ENCODE data around the gene OR51G1.
"Not testable (repeated sequence)": the region's sequence is repeated elsewhere in the genome, so short reads cannot be mapped to it uniquely, and the experiment has no call there.

Gene OR51G1, protein sequence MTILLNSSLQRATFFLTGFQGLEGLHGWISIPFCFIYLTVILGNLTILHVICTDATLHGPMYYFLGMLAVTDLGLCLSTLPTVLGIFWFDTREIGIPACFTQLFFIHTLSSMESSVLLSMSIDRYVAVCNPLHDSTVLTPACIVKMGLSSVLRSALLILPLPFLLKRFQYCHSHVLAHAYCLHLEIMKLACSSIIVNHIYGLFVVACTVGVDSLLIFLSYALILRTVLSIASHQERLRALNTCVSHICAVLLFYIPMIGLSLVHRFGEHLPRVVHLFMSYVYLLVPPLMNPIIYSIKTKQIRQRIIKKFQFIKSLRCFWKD

DNA sequence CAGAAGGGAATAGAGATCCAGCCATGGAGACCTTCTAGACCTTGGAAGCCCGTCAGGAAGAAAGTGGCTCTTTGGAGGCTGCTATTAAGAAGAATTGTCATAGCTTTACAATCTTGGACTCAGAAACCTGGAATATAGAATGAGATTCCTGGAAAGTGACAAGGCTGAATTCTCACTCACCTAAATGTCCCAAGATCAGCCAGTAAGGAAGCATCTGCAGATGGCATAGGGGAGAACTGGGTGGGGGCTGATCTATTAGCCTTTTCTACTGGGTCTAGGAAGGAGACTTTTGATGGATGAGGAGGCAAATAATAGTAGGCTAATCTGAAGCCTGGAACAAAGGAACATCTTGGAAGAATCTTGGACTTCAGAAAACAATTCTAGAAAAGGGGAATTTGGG, at the start of gene OR51G1:
Gene OR51G1 (minus strand): TSS at position 101 of the 400 bp plus-strand sequence. CDS start 0 bp downstream, at position 101.
- no peaks in the 10 kb centered on the region for H3K36me3 Mint-ChIP-seq (ENCODE audit: low read depth)
- peaks cover 7% of the 10 kb centered on the region for H3K27me3 Mint-ChIP-seq
- H3K4me1 Mint-ChIP-seq (ENCODE audit: low read depth): no peaks in the 10 kb centered on the region
- no peaks in the 10 kb centered on the region for H3K9me3 Mint-ChIP-seq
- DNase-seq: no peak
- H3K27ac Mint-ChIP-seq: no peak within 1 kb of the TSS
- H3K4me3 Mint-ChIP-seq: no peak within 1 kb of the TSS

DNA sequence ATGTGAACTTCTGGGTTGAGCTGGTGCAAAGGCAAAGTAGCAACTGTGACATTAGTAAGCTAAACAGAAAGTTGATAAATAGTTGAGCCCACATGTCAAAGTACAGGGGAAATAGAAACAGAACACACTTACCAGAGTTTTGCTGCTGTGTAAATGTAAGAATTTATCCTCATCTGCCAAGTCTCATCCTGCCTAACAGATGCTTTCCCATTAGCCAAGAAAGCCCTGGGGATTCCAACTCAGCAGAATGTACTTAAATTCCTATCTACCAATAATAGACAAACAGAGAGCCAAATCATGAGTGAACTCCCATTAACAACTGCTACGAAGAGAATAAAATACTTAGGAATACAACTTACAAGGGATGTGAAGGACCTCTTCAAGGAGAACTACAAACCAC, 38.7 kb upstream of the OR51G1 start:
- H3K27ac Mint-ChIP-seq: no peak overlapping the region
- no peaks in the 10 kb centered on the region for H3K36me3 Mint-ChIP-seq (ENCODE audit: low read depth)
- peaks cover 3% of the 10 kb centered on the region for H3K9me3 Mint-ChIP-seq
- H3K4me3 Mint-ChIP-seq: no peak overlapping the region
- no peaks in the 10 kb centered on the region for H3K27me3 Mint-ChIP-seq
- DNase-seq: no peak
- H3K4me1 Mint-ChIP-seq (ENCODE audit: low read depth): no peaks in the 10 kb centered on the region

- H3K4me1 Mint-ChIP-seq (ENCODE audit: low read depth): no peaks in the 10 kb centered on the region
- no peaks in the 10 kb centered on the region for H3K27me3 Mint-ChIP-seq
- no peak for DNase-seq
- no peak overlapping the region for H3K27ac Mint-ChIP-seq
- H3K9me3 Mint-ChIP-seq: peaks cover 3% of the 10 kb centered on the region
- no peaks in the 10 kb centered on the region for H3K36me3 Mint-ChIP-seq (ENCODE audit: low read depth)
- no peak overlapping the region for H3K4me3 Mint-ChIP-seq
Measured at GRCh38 chr11:4960877-4961276, 36.7 kb upstream of the OR51G1 start.

DNA sequence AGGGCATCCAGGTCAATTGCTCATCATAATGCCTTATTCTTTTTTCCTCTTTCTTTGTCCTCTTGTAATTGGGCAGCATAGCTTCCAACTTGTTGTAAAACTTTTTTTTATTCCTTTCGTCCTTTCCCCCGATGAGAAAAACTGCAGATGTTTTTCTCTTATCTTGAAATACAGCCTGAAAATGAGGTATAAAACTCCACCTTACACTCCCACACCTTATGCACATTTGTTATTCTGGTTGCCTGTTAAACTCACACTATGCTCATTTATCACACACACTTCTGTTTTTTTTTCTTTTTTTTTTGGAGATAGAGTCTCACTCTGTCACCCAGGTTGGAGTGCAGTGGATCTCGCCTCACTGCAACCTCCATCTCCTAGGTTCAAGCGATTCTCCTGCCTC, 33.3 kb upstream of the OR51G1 start:
- Mint-ChIP-seq H3K36me3 (ENCODE audit: low read depth) (no peaks in the 10 kb centered on the region), H3K27ac (no peak overlapping the region), H3K9me3 (no peaks in the 10 kb centered on the region), H3K4me3 (no peak overlapping the region), H3K4me1 (ENCODE audit: low read depth) (no peaks in the 10 kb centered on the region), H3K27me3 (no peaks in the 10 kb centered on the region)
- DNase-seq: no peak

- H3K27ac Mint-ChIP-seq; H3K9me3 Mint-ChIP-seq; H3K36me3 Mint-ChIP-seq (ENCODE audit: low read depth); H3K4me1 Mint-ChIP-seq (ENCODE audit: low read depth); H3K27me3 Mint-ChIP-seq; H3K4me3 Mint-ChIP-seq; DNase-seq: not testable (repeated sequence)
Measured at GRCh38 chr11:4955613-4956012, 31.5 kb upstream of the OR51G1 start, which contains the start of gene OR51A2. Gene OR51A2 (minus strand): TSS chr11:4955713. CDS start chr11:4955713, 0 bp downstream.

- no peak for DNase-seq
- Mint-ChIP-seq H3K4me3 (no peak within 1 kb of the TSS), H3K9me3 (no peaks in the 10 kb centered on the region), H3K27ac (no peak within 1 kb of the TSS), H3K4me1 (ENCODE audit: low read depth) (no peaks in the 10 kb centered on the region), H3K27me3 (no peaks in the 10 kb centered on the region), H3K36me3 (ENCODE audit: low read depth) (no peaks in the 10 kb centered on the region)
Measured at GRCh38 chr11:4947505-4947904, 23.4 kb upstream of the OR51G1 start, which contains the start of gene OR51A4. Gene OR51A4 (minus strand): TSS chr11:4947605. CDS start chr11:4947100, 505 bp downstream.

- no peaks in the 10 kb centered on the region for H3K27me3 Mint-ChIP-seq
- no peaks in the 10 kb centered on the region for H3K36me3 Mint-ChIP-seq (ENCODE audit: low read depth)
- no peaks in the 10 kb centered on the region for H3K4me1 Mint-ChIP-seq (ENCODE audit: low read depth)
- H3K27ac Mint-ChIP-seq: no peak overlapping the region
- peaks cover 4% of the 10 kb centered on the region for H3K9me3 Mint-ChIP-seq
- H3K4me3 Mint-ChIP-seq: no peak overlapping the region
- no peak for DNase-seq
Measured at GRCh38 chr11:4936745-4937144, 12.6 kb upstream of the OR51G1 start.

GRCh38 chr11:4932751-4933150, 8.6 kb upstream of the OR51G1 start:
- H3K9me3 Mint-ChIP-seq: peaks cover 4% of the 10 kb centered on the region
- DNase-seq: no peak
- H3K4me1 Mint-ChIP-seq (ENCODE audit: low read depth): no peaks in the 10 kb centered on the region
- H3K27me3 Mint-ChIP-seq: no peaks in the 10 kb centered on the region
- H3K4me3 Mint-ChIP-seq: no peak overlapping the region
- no peaks in the 10 kb centered on the region for H3K36me3 Mint-ChIP-seq (ENCODE audit: low read depth)
- H3K27ac Mint-ChIP-seq: no peak overlapping the region

GRCh38 chr11:4926608-4927007, 2.5 kb upstream of the OR51G1 start:
- no peaks in the 10 kb centered on the region for H3K4me1 Mint-ChIP-seq (ENCODE audit: low read depth)

GRCh38 chr11:4922304-4922703, 1.8 kb downstream of the OR51G1 start:
- no peaks in the 10 kb centered on the region for H3K9me3 Mint-ChIP-seq

More at GRCh38 chr11:4926608-4927007, 2.5 kb upstream of the OR51G1 start:
- Mint-ChIP-seq H3K9me3 (no peaks in the 10 kb centered on the region), H3K27me3 (peaks cover 7% of the 10 kb centered on the region), H3K36me3 (ENCODE audit: low read depth) (no peaks in the 10 kb centered on the region), H3K4me3 (no peak overlapping the region), H3K27ac (no peak overlapping the region)
- no peak for DNase-seq

GRCh38 chr11:4921796-4922195, 2.3 kb downstream of the OR51G1 start:
- DNase-seq: no peak
- Mint-ChIP-seq H3K27me3 (peaks cover 7% of the 10 kb centered on the region), H3K9me3 (no peaks in the 10 kb centered on the region), H3K4me1 (ENCODE audit: low read depth) (no peaks in the 10 kb centered on the region), H3K36me3 (ENCODE audit: low read depth) (no peaks in the 10 kb centered on the region), H3K4me3 (no peak overlapping the region), H3K27ac (no peak overlapping the region)

More at GRCh38 chr11:4922304-4922703, 1.8 kb downstream of the OR51G1 start:
- Mint-ChIP-seq H3K27ac (no peak overlapping the region), H3K36me3 (ENCODE audit: low read depth) (no peaks in the 10 kb centered on the region), H3K4me1 (ENCODE audit: low read depth) (no peaks in the 10 kb centered on the region), H3K4me3 (no peak overlapping the region), H3K27me3 (peaks cover 7% of the 10 kb centered on the region)
- no peak for DNase-seq

- no peak for DNase-seq
- Mint-ChIP-seq H3K4me1 (ENCODE audit: low read depth) (no peaks in the 10 kb centered on the region), H3K9me3 (no peaks in the 10 kb centered on the region), H3K27ac (no peak within 1 kb of the TSS), H3K4me3 (no peak within 1 kb of the TSS), H3K27me3 (peaks cover 7% of the 10 kb centered on the region), H3K36me3 (ENCODE audit: low read depth) (no peaks in the 10 kb centered on the region)
Measured at GRCh38 chr11:4919250-4919649, 4.9 kb downstream of the OR51G1 start, which contains the start of gene OR51G2. Gene OR51G2 (minus strand): TSS chr11:4919350. CDS start chr11:4915663, 3,687 bp downstream.

- Mint-ChIP-seq H3K9me3 (no peaks in the 10 kb centered on the region), H3K27ac (no peak overlapping the region), H3K27me3 (no peaks in the 10 kb centered on the region), H3K4me3 (no peak overlapping the region), H3K4me1 (ENCODE audit: low read depth) (no peaks in the 10 kb centered on the region), H3K36me3 (ENCODE audit: low read depth) (no peaks in the 10 kb centered on the region)
- DNase-seq: no peak
Measured at GRCh38 chr11:4916581-4916980, 7.6 kb downstream of the OR51G1 start.

DNA sequence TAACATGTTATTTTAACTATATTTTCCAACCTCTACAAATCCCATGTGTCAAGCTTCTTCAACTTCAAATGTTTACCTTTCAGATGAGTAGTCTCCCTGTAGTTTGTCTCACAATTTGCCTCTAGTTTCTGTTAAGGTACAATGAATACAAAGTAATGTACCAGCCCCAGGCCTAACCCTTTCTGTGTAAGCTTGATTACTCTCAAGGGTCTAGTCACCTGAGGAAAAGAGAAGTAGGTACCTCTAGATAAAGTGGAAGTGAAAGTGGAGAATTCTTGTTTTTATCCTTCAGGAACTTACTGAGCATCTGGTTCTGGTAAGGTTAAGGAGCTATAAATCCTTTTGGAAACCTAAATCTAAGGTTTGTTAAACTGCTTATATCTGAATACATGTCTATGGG, 20.7 kb downstream of the OR51G1 start, which contains the start of gene OR51A7:
Gene OR51A7 (plus strand): TSS at position 300 of the 400 bp plus-strand sequence. CDS start 3,587 bp downstream, outside the sequence.
- Mint-ChIP-seq H3K4me3 (no peak within 1 kb of the TSS), H3K27me3 (peaks cover 2% of the 10 kb centered on the region), H3K4me1 (ENCODE audit: low read depth) (no peaks in the 10 kb centered on the region), H3K9me3 (no peaks in the 10 kb centered on the region), H3K36me3 (ENCODE audit: low read depth) (no peaks in the 10 kb centered on the region), H3K27ac (no peak within 1 kb of the TSS)
- DNase-seq: no peak

DNA sequence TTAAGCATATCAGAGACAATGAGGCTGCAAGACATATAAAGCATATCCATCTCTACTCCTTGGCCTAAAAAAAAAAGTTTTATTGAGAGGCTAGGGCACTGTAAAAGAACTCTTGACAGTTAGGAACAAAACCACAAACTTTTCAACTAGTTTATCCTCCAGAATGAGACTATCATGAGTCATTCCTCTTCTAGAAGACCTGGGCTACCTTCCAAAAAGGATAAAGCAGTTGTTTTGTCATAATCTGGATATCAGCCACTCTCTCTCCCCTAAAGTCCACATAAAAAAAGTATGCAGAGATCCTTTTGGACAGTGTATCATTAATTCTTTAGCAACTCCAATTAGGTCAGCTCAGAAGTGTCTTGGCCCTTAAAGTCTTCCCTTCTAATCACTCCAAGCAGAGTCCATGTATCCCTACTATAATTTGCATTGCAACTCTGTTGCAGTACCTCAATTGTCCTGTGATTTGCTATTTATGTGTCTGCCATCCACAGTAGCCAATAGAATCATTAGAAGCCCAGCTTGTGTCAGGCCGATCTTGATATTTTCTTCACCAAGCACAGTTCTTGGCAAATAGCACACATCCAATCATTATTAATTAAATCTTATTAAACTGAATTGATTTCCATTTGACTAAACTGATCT, 32.0 kb downstream of the OR51G1 start:
- no peaks in the 10 kb centered on the region for H3K9me3 Mint-ChIP-seq
- DNase-seq: no peak
- H3K4me1 Mint-ChIP-seq (ENCODE audit: low read depth): no peaks in the 10 kb centered on the region
- no peak overlapping the region for H3K4me3 Mint-ChIP-seq
- no peaks in the 10 kb centered on the region for H3K36me3 Mint-ChIP-seq (ENCODE audit: low read depth)
- H3K27me3 Mint-ChIP-seq: no peaks in the 10 kb centered on the region
- H3K27ac Mint-ChIP-seq: no peak overlapping the region

Data from activated T-cell treated with anti-CD3 and anti-CD28 coated beads, Interleukin-2, amount 50 U/mL, for 24 hours (primary cell).